ENCODE measurements around the gene ZPR1.

DNA sequence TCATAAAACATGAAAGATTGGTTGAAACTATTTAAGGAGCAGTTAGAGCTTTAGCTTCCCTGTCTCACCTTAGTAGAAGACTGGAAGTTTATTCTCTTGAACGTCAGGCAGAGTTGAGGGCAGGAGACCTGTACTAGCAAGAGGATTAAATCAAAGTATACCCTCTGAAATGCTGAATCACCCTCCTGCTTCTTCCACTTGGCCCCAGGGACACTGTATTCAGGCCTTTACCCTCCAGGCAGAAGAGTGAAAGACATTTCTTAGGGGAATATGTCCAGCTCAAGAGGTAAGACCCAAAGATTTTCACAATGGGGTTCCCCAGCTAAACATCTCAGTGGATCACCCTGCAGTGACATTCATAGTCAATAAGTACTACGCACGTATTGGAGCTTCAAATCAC, 23.4 kb upstream of the ZPR1 start:
- TF ChIP-seq CTCF (IDR thresholded peaks at IDR 0.05): no peak
- no peak for TF ChIP-seq POLR2A (IDR thresholded peaks at IDR 0.05)
- no peak for TF ChIP-seq EP300 (IDR thresholded peaks at IDR 0.05)

Data from upper lobe of left lung (tissue), 4 donors.